Endothelial cell (in vitro differentiated cells): Measurements from ENCODE around the gene PRMT1. TPM values are rescaled to one million over a fixed set of nuclear protein-coding genes. Genes with fewer than 3 reads are reported as not detected.
A peak's percentile ranks its signal among the peaks of the same experiment; 100 is the strongest.

Experiments used
- DNase-seq: peaks from one replicate; pipeline ENCODE4 v3.0.0; 2021; ENCODE audit warnings: low spot score
- H3K27ac Mint-ChIP-seq: one replicate; pipeline ENCODE4 v1.8.0; 2021; ENCODE audit warnings: mixed read lengths, inconsistent platforms; ENCODE audit not compliant: unreplicated experiment
- H3K27me3 Mint-ChIP-seq: one replicate; pipeline ENCODE4 v1.8.0; 2021; ENCODE audit warnings: mild to moderate bottlenecking, moderate library complexity, mixed read lengths, inconsistent platforms; ENCODE audit not compliant: unreplicated experiment
- H3K36me3 Mint-ChIP-seq: one replicate; pipeline ENCODE4 v1.8.0; 2021; ENCODE audit warnings: mild to moderate bottlenecking, low read depth, mixed read lengths, inconsistent platforms; ENCODE audit not compliant: unreplicated experiment
- H3K4me1 Mint-ChIP-seq: one replicate; pipeline ENCODE4 v1.8.0; 2021; ENCODE audit warnings: mild to moderate bottlenecking, mixed read lengths, inconsistent platforms; ENCODE audit not compliant: unreplicated experiment
- H3K4me3 Mint-ChIP-seq: one replicate; pipeline ENCODE4 v1.8.0; 2021; ENCODE audit warnings: mild to moderate bottlenecking, mixed read lengths, inconsistent platforms; ENCODE audit not compliant: unreplicated experiment
- H3K9me3 Mint-ChIP-seq: one replicate; pipeline ENCODE4 v1.8.0; 2021; ENCODE audit warnings: mixed read lengths, inconsistent platforms; ENCODE audit not compliant: unreplicated experiment
- CTCF ChIP-seq: fragments of 200-600 bp; sonication (generic); IDR thresholded peaks from one replicate; pipeline ENCODE4 v1.5.0; 2021; ENCODE audit warnings: antibody characterized with exemption; ENCODE audit not compliant: unreplicated experiment
- total RNA-seq: library from RNA; stranded (reverse); fragmentation: NEBNext Ultra II Directional; extraction: Animal tissue kit (Norgen Biotek cat#: 25700); gene quantifications from one replicate; pipeline ENCODE4 v1.2.1, GENCODE V29; 2021; ENCODE audit not compliant: unreplicated experiment

PRMT1 gene
- total RNA-seq, 1 donor from 2014 or later, result 175 TPM

- peaks cover 23% of the 10 kb centered on the region for H3K4me1 Mint-ChIP-seq
- DNase-seq, result no peak
- no peak for TF ChIP-seq CTCF
- peak overlapping the region; percentile 75 for H3K27ac Mint-ChIP-seq
- H3K36me3 Mint-ChIP-seq, result peaks cover 16% of the 10 kb centered on the region
- peak overlapping the region; percentile 97 for H3K4me3 Mint-ChIP-seq
- no peaks in the 10 kb centered on the region for H3K9me3 Mint-ChIP-seq
- peaks cover 18% of the 10 kb centered on the region for H3K27me3 Mint-ChIP-seq
Measured at GRCh38 chr19:49667473-49667872, 9.6 kb upstream of the PRMT1 start.

GRCh38 chr19:49669516-49669915 lies 7.6 kb upstream of the PRMT1 start:
- no peak overlapping the region for H3K27ac Mint-ChIP-seq
- no peaks in the 10 kb centered on the region for H3K9me3 Mint-ChIP-seq
- H3K27me3 Mint-ChIP-seq, result peaks cover 14% of the 10 kb centered on the region
- H3K36me3 Mint-ChIP-seq, result peaks cover 12% of the 10 kb centered on the region
- H3K4me3 Mint-ChIP-seq, result peak overlapping the region; percentile 1
- peaks cover 18% of the 10 kb centered on the region for H3K4me1 Mint-ChIP-seq
- TF ChIP-seq CTCF, result no peak
- DNase-seq, result no peak

GRCh38 chr19:49672131-49672919 lies 4.7 kb upstream of the PRMT1 start:
- Mint-ChIP-seq H3K27ac (peak overlapping the region; percentile 20), H3K27me3 (peaks cover 8% of the 10 kb centered on the region), H3K9me3 (no peaks in the 10 kb centered on the region), H3K4me3 (peak overlapping the region; percentile 70), H3K36me3 (peaks cover 10% of the 10 kb centered on the region), H3K4me1 (peaks cover 13% of the 10 kb centered on the region)
- DNase-seq, result peak; percentile 90
- peak; percentile 73 for TF ChIP-seq CTCF

- H3K27me3 Mint-ChIP-seq, result peaks cover 4% of the 10 kb centered on the region
- peak overlapping the region; percentile 99 for H3K27ac Mint-ChIP-seq
- no peak for TF ChIP-seq CTCF
- peaks cover 12% of the 10 kb centered on the region for H3K36me3 Mint-ChIP-seq
- peaks cover 30% of the 10 kb centered on the region for H3K4me1 Mint-ChIP-seq
- DNase-seq, result peak; percentile 68
- H3K4me3 Mint-ChIP-seq, result peak overlapping the region; percentile 98
- H3K9me3 Mint-ChIP-seq, result no peaks in the 10 kb centered on the region
Measured at GRCh38 chr19:49676136-49676783, 811 bp upstream of the PRMT1 start.

- no peaks in the 10 kb centered on the region for H3K9me3 Mint-ChIP-seq
- TF ChIP-seq CTCF, result no peak
- peak overlapping the region; percentile 99 for H3K27ac Mint-ChIP-seq
- H3K36me3 Mint-ChIP-seq, result peaks cover 12% of the 10 kb centered on the region
- H3K4me3 Mint-ChIP-seq, result peak overlapping the region; percentile 98
- H3K27me3 Mint-ChIP-seq, result peaks cover 4% of the 10 kb centered on the region
- H3K4me1 Mint-ChIP-seq, result peaks cover 30% of the 10 kb centered on the region
- DNase-seq, result peak; percentile 97
Measured at GRCh38 chr19:49676784-49677230, 264 bp upstream of the PRMT1 start.
